ENCODE measurements around the gene PCLO. TPM values are rescaled to one million over a fixed set of nuclear protein-coding genes. Genes with fewer than 3 reads are reported as not detected.

Gene PCLO
- total and polyA plus RNA-seq, 2 of the 8 experiments (the other 6 are each of a cell fraction or from before 2014, with no cell fraction given), result 1.5 to 3.2 TPM

DNA sequence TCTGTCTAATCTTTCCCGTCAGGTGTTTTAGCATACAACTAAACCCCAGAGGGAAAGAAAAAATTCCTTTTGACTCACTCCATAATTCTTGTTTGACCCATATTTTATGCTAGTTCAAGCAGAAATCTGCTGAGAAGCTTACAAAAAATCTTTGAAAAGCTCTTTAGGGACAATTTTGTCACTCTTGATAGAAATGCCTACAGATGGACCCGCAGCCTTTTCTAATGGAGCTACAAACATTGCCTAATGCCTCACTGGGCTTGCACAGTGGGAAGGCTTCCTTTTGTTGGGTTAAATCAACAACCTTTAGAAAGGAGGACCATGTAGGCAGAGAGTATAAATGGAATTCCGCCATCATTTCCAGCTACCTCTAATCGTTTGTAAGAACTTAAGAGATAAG lies 344.5 kb downstream of the PCLO start:
- Histone ChIP-seq H3K79me2 (ENCODE audit: control insufficient read depth in 1 of 2, insufficient read depth in 2 of 2, low read length in 2 of 2) (no peaks in the 10 kb centered on the region), H3K4me2 (ENCODE audit: insufficient read depth in 1 of 2, low read depth in 2 of 2, low read length in 2 of 2) (peak overlapping the region in 1 of 2 experiments; percentile 6; a peak in 1 of 4 replicates), H3K36me3 (ENCODE audit: control insufficient read depth in 2 of 4, insufficient read depth in 4 of 4, low read length in 3 of 4) (no peaks in the 10 kb centered on the region), H4K91ac (replicated peaks; ENCODE audit: insufficient read length, low read length) (no peak overlapping the region), H3K14ac (ENCODE audit: insufficient read length) (no peak overlapping the region), H3K18ac (ENCODE audit: extremely low read depth, low read length) (no peak overlapping the region), H2AFZ (ENCODE audit: low read length) (no peak overlapping the region), H2BK5ac (ENCODE audit: low read depth, low read length) (no peak overlapping the region), H4K5ac (ENCODE audit: insufficient read length, low read depth, low read length) (no peak overlapping the region), H4K20me1 (replicated peaks in 1 of 2; ENCODE audit: control insufficient read depth in 1 of 2, insufficient read depth in 2 of 2, low read length in 2 of 2) (no peaks in the 10 kb centered on the region), H2BK15ac (ENCODE audit: low read length) (no peak overlapping the region), H3K23me2 (ENCODE audit: low read depth, low read length) (no peaks in the 10 kb centered on the region), H3K4ac (replicated peaks; ENCODE audit: insufficient read length, low read depth, low read length) (no peak overlapping the region), H2BK120ac (replicated peaks; ENCODE audit: low read depth, low read length) (no peak overlapping the region), H2BK20ac (ENCODE audit: low read length) (no peak overlapping the region), H3K79me1 (ENCODE audit: low read depth, low read length) (no peaks in the 10 kb centered on the region), H3K23ac (ENCODE audit: insufficient read length) (no peak overlapping the region), H2AK5ac (ENCODE audit: low read depth, low read length) (no peak overlapping the region), H3K4me3 (ENCODE audit: extremely low read depth in 1 of 4, insufficient read depth in 2 of 4, low read depth in 3 of 4, low read length in 4 of 4) (no peak overlapping the region), H3K56ac (replicated peaks; ENCODE audit: insufficient read length, low read depth, low read length) (no peak overlapping the region), H2BK12ac (ENCODE audit: low read depth, low read length) (no peak overlapping the region), H4K8ac (ENCODE audit: extremely low read depth, insufficient read depth, low read length) (no peak overlapping the region), H3K27ac (ENCODE audit: low read depth, low read length) (no peak overlapping the region), H3K9me3 (ENCODE audit: insufficient read depth in 2 of 2, low read depth in 1 of 2, low read length in 1 of 2) (no peaks in the 10 kb centered on the region), H3K9ac (replicated peaks in 1 of 4; ENCODE audit: extremely low read depth in 1 of 4, low read depth in 3 of 4, low read length in 3 of 4) (no peak overlapping the region), H3K4me1 (replicated peaks in 1 of 4; ENCODE audit: control insufficient read depth in 3 of 4, insufficient read depth in 4 of 4, low read length in 3 of 4) (peaks cover 0 to 3% (median 0%) of the 10 kb centered on the region in 4 experiments; a peak in 4 of 7 replicates), H3K27me3 (replicated peaks in 1 of 4; ENCODE audit: control insufficient read depth in 3 of 4, extremely low read depth in 1 of 4, insufficient read depth in 3 of 4, low read length in 3 of 4) (no peaks in the 10 kb centered on the region)
- FAIRE-seq, result peak; percentile 92
- TF ChIP-seq CEBPB (IDR thresholded peaks at IDR 0.05; ENCODE audit: low read depth, low read length) (peak; percentile 90), RFX5 (IDR thresholded peaks at IDR 0.05; ENCODE audit: borderline replicate concordance, low read depth, low read length) (no peak)
- CTCF ChIA-PET (ENCODE audit: partially characterized antibody), result interaction anchor here (1.0 to 4.1 kb wide), 4 partner anchors 8 to 107 kb away, joined by 3 to 22 read pairs (median 6); no protein-coding TSS in a partner anchor
- 65% methylated on average over 4 of the region's 4 CpGs; no CpG with 5 or more reads in 1 of the 2 experiments for WGBS, 2 experiments (ENCODE audit: extremely low coverage in 1 of 2, insufficient coverage in 1 of 2, insufficient read length in 1 of 2, insufficient replicate concordance in 2 of 2, low coverage in 1 of 2, low lambda C conversion rate in 2 of 2, missing lambda C conversion rate in 1 of 2)
- no peak for DNase-seq (ENCODE audit: low read depth in 1 of 2, low spot score in 2 of 2)
- POLR2A ChIA-PET (ENCODE audit: partially characterized antibody), result no interaction called here
